SK-N-SH treated with all-trans-retinoic acid at 6 μM for 48 hours (cell line): ENCODE results near the gene BRAP.

Experiments
- ATAC-seq: fragments of 200-7000 bp; cut with Tn5 transposase; 3 replicates; pipeline ENCODE4 v1.9.1; 2020; ENCODE audit warnings: mild to moderate bottlenecking, moderate library complexity
- ARNTL ChIP-seq: fragments of 450-650 bp; formaldehyde crosslinking; IDR thresholded peaks from 2 replicates; pipeline ENCODE4 v1.5.0; 2020; ENCODE audit warnings: low read depth, mild to moderate bottlenecking, moderate library complexity, borderline replicate concordance
- BACH2 ChIP-seq: fragments of 250-450 bp; sonication (Bioruptor Pico); IDR thresholded peaks from 2 replicates; pipeline ENCODE4 v1.9.0; 2021; ENCODE audit warnings: mild to moderate bottlenecking, borderline replicate concordance
- CREB5 ChIP-seq: fragments of 250-450 bp; sonication (Bioruptor Pico); IDR thresholded peaks from 2 replicates; pipeline ENCODE4 v1.5.1; 2020; ENCODE audit warnings: low read depth, mild to moderate bottlenecking, moderate library complexity
- ESRRG ChIP-seq: fragments of 250-450 bp; sonication (Bioruptor Pico); IDR thresholded peaks from 2 replicates; pipeline ENCODE4 v1.6.1; 2021; ENCODE audit warnings: mild to moderate bottlenecking
- GLIS3 ChIP-seq: fragments of 250-450 bp; sonication (Bioruptor Pico); IDR thresholded peaks from 2 replicates; pipeline ENCODE4 v1.5.0; 2020; ENCODE audit warnings: mild to moderate bottlenecking, moderate library complexity
- ISL1 ChIP-seq: fragments of 250-450 bp; sonication (Bioruptor Pico); IDR thresholded peaks from 2 replicates; pipeline ENCODE4 v2.1.2; 2022; ENCODE audit warnings: mild to moderate bottlenecking, moderate library complexity
- OSR1 ChIP-seq: fragments of 250-450 bp; sonication (Bioruptor Pico); IDR thresholded peaks from 2 replicates; pipeline ENCODE4 v1.8.0; 2022; ENCODE audit warnings: moderate library complexity, mild to moderate bottlenecking, inconsistent platforms
- PATZ1 ChIP-seq: fragments of 250-450 bp; sonication (Bioruptor Pico); IDR thresholded peaks from 2 replicates; pipeline ENCODE4 v1.8.0; 2020; ENCODE audit warnings: mild to moderate bottlenecking, moderate library complexity, borderline replicate concordance
- POU6F1 ChIP-seq: fragments of 250-450 bp; sonication (Bioruptor Pico); IDR thresholded peaks from 2 replicates; pipeline ENCODE4 v1.8.0; 2021; ENCODE audit warnings: low read depth, mild to moderate bottlenecking, moderate library complexity, borderline replicate concordance
- PPARA ChIP-seq: fragments of 250-450 bp; sonication (Bioruptor Pico); IDR thresholded peaks from 2 replicates; pipeline ENCODE4 v1.5.0; 2020; ENCODE audit warnings: mild to moderate bottlenecking, borderline replicate concordance
- RARB ChIP-seq: fragments of 250-450 bp; sonication (Bioruptor Pico); IDR thresholded peaks from 2 replicates; pipeline ENCODE4 v1.8.0; 2021; ENCODE audit warnings: mild to moderate bottlenecking, moderate library complexity
- SNAI2 ChIP-seq: fragments of 250-450 bp; sonication (Bioruptor Pico); IDR thresholded peaks from 2 replicates; pipeline ENCODE4 v1.5.0; 2020; ENCODE audit warnings: mild to moderate bottlenecking, moderate library complexity
- TOX ChIP-seq: fragments of 250-450 bp; sonication (Bioruptor Pico); IDR thresholded peaks from 2 replicates; pipeline ENCODE4 v1.8.0; 2021; ENCODE audit warnings: mild to moderate bottlenecking, moderate library complexity, borderline replicate concordance
- TSHZ2 ChIP-seq: fragments of 250-450 bp; sonication (Bioruptor Pico); IDR thresholded peaks from 2 replicates; pipeline ENCODE4 v1.5.0; 2020; ENCODE audit warnings: mild to moderate bottlenecking, moderate library complexity
- ZC3H10 ChIP-seq: fragments of 250-450 bp; sonication (Bioruptor Pico); IDR thresholded peaks from 2 replicates; pipeline ENCODE4 v1.5.1; 2021; ENCODE audit warnings: mild to moderate bottlenecking, moderate library complexity
- ZFP3 ChIP-seq: fragments of 250-450 bp; sonication (Bioruptor Pico); IDR thresholded peaks from 2 replicates; pipeline ENCODE4 v1.5.0; 2020; ENCODE audit warnings: mild to moderate bottlenecking, moderate library complexity
- ZFP30 ChIP-seq: fragments of 450-650 bp; formaldehyde crosslinking; IDR thresholded peaks from 2 replicates; pipeline ENCODE4 v1.5.0; 2022; ENCODE audit warnings: mild to moderate bottlenecking, moderate library complexity
- ZNF565 ChIP-seq: fragments of 450-650 bp; formaldehyde crosslinking; conservative IDR thresholded peaks from 2 replicates; pipeline ENCODE4 v1.5.0; 2020; ENCODE audit warnings: low read depth, mild to moderate bottlenecking, moderate library complexity
- ZNF70 ChIP-seq: fragments of 450-650 bp; formaldehyde crosslinking; IDR thresholded peaks from 2 replicates; pipeline ENCODE4 v1.5.0; 2020; ENCODE audit warnings: mild to moderate bottlenecking, moderate library complexity
- ZNF8 ChIP-seq: fragments of 450-650 bp; formaldehyde crosslinking; IDR thresholded peaks from 2 replicates; pipeline ENCODE4 v1.5.0; 2020; ENCODE audit warnings: mild to moderate bottlenecking, moderate library complexity
- TF ChIP-seq, protein P1 (sequence below): fragments of 250-450 bp; sonication (Bioruptor Pico); IDR thresholded peaks from 2 replicates; pipeline ENCODE4 v1.5.1; 2021; ENCODE audit warnings: mild to moderate bottlenecking, moderate library complexity

The BRAP gene

DNA sequence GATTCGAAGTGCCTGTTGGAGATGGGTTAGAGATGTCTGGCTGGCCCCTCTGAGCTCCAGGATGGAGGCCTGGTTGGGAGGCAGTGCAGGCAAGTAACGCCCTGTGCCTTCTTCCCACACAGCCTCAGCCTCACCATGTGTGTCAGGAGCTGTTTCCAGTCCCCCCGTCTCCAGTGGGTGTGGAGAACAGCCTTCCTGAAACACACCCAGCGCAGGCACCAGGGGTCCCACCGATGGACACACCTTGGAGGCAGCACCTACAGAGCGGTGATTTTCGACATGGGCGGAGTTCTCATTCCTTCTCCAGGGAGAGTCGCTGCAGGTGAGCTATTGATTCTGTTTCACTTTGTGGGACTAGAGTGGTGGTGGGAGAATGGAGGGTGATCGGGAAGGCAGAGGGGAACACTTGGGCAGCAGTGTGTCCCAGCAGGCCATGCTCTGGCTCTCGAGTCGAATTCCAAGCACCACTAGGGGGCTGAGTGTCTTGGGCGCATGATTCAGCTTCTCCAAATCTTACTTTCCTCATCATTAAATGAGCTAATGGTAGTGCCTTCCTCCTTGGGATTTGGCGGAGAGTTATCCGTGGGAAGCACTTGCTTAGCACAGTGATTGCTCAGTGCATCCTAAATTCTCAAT is 6.9 kb upstream of the BRAP start:
- TF ChIP-seq ESRRG: no peak
- no peak for TF ChIP-seq ZFP3 (CRISPR knock-in tag)
- TF ChIP-seq PPARA (CRISPR knock-in tag): no peak
- no peak for TF ChIP-seq ZNF565 (CRISPR knock-in tag)
- TF ChIP-seq ISL1: no peak
- TF ChIP-seq, protein P1, sequence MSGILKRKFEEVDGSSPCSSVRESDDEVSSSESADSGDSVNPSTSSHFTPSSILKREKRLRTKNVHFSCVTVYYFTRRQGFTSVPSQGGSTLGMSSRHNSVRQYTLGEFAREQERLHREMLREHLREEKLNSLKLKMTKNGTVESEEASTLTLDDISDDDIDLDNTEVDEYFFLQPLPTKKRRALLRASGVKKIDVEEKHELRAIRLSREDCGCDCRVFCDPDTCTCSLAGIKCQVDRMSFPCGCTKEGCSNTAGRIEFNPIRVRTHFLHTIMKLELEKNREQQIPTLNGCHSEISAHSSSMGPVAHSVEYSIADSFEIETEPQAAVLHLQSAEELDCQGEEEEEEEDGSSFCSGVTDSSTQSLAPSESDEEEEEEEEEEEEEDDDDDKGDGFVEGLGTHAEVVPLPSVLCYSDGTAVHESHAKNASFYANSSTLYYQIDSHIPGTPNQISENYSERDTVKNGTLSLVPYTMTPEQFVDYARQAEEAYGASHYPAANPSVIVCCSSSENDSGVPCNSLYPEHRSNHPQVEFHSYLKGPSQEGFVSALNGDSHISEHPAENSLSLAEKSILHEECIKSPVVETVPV (CRISPR knock-in tag): no peak
- no peak for TF ChIP-seq CREB5 (CRISPR knock-in tag)
- no peak for TF ChIP-seq ZFP30 (CRISPR knock-in tag)
- TF ChIP-seq ZC3H10 (CRISPR knock-in tag): no peak
- no peak for TF ChIP-seq TSHZ2 (CRISPR knock-in tag)
- no peak for TF ChIP-seq ZNF70 (CRISPR knock-in tag)
- TF ChIP-seq RARB (CRISPR knock-in tag): no peak
- TF ChIP-seq GLIS3: no peak
- TF ChIP-seq OSR1 (CRISPR knock-in tag): no peak
- TF ChIP-seq ARNTL: no peak
- peak; percentile 48; the same call in 2 of the 3 replicates for ATAC-seq

- TF ChIP-seq CREB5 (CRISPR knock-in tag): no peak
- TF ChIP-seq ESRRG: no peak
- TF ChIP-seq TOX (CRISPR knock-in tag): no peak
- no peak for TF ChIP-seq OSR1 (CRISPR knock-in tag)
- TF ChIP-seq PPARA (CRISPR knock-in tag): no peak
- TF ChIP-seq SNAI2 (CRISPR knock-in tag): no peak
- no peak for TF ChIP-seq ZC3H10 (CRISPR knock-in tag)
- no peak for TF ChIP-seq PATZ1
- TF ChIP-seq, all 23 proteins: peak for 0
- no peak for ATAC-seq
Measured at GRCh38 chr12:111691262-111691661, 5.5 kb upstream of the BRAP start.

DNA sequence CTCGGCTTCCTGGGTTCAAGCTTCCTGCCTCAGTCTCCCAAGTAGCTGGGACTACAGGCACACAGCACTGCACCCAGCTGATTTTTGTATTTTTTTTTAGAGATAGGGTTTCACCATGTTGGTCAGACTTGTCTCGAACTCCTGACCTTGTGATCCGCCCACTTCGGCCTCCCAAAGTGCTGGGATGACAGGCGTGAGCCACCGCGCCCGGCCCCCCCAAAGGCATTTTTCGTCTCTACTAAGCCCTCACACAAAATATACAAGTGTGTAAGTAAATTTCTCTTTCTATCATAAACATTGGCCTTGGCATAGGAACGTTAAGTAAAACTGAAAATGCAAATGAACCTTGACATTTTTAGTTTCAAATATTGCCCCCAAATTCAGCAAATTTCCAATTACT is 2.2 kb upstream of the BRAP start:
- no peak for TF ChIP-seq TSHZ2 (CRISPR knock-in tag)
- TF ChIP-seq ZNF565 (CRISPR knock-in tag): no peak
- no peak for TF ChIP-seq ZNF70 (CRISPR knock-in tag)
- TF ChIP-seq OSR1 (CRISPR knock-in tag): no peak
- TF ChIP-seq ZFP3 (CRISPR knock-in tag): no peak
- no peak for TF ChIP-seq ZNF8
- no peak for TF ChIP-seq BACH2 (CRISPR knock-in tag)
- TF ChIP-seq ISL1: no peak
- no peak for TF ChIP-seq PPARA (CRISPR knock-in tag)
- TF ChIP-seq POU6F1 (CRISPR knock-in tag): no peak
- no peak for TF ChIP-seq ZFP30 (CRISPR knock-in tag)
- no peak for TF ChIP-seq TOX (CRISPR knock-in tag)
- no peak for TF ChIP-seq CREB5 (CRISPR knock-in tag)
- ATAC-seq: no peak
